ENCODE measurements around the gene ZCCHC10. TPM values are rescaled to one million over a fixed set of nuclear protein-coding genes. Genes with fewer than 3 reads are reported as not detected.

Gene ZCCHC10
- total and polyA plus RNA-seq, 10 of the 15 experiments (the other 5 are each of a cell fraction or from before 2014, with no cell fraction given) = 16.8 to 117 (median 53.5) TPM

Small RNAs within 50 kb of the gene (small RNA-seq; reads per million reads assigned to genes)
- gene AC113410.1 (not detected), gene AC113410.3 (0.16 reads per million), gene ATP6V0E1P1 (not detected), gene RF00019 (not detected)

Other genes starting within 250 kb of the ZCCHC10 start
Only the 7 nearest of the 8 such genes appear.
- 0.05 TPM in 1 of 2 replicates, not detected in the other for gene SOWAHA, start 213.2 kb downstream of the ZCCHC10 start, total RNA-seq (2014; rRNA removed)
- 0.04 TPM in 1 of 2 replicates, not detected in the other for gene SOWAHA, start 213.2 kb downstream of the ZCCHC10 start, total RNA-seq (2014; rRNA removed; fragmentation: Illumina TruSeq; extraction: Trizol)
- 0.10 TPM in 1 of 2 replicates, not detected in the other for gene SOWAHA, start 213.2 kb downstream of the ZCCHC10 start, total RNA-seq (2021)
- gene SOWAHA, start 213.2 kb downstream of the ZCCHC10 start, polyA plus RNA-seq (2011; rRNA removed) = 0.37 TPM in 2 replicates
- 0.04 and 0.10 TPM in 2 replicates for gene SOWAHA, start 213.2 kb downstream of the ZCCHC10 start, polyA plus RNA-seq (2014; fragmentation: Illumina TruSeq; extraction: Trizol)
- under 1 TPM in 1 of 2 experiments, not detected in 1; 0.02 TPM for gene SOWAHA, start 213.2 kb downstream of the ZCCHC10 start, polyA plus RNA-seq (2014; fragmentation: Nextera tagmentation; extraction: Ambion mirVana)
- gene SOWAHA, start 213.2 kb downstream of the ZCCHC10 start, polyA plus RNA-seq (2014; rRNA removed) = 0.05 TPM in 1 of 2 replicates, not detected in the other
- gene SOWAHA, start 213.2 kb downstream of the ZCCHC10 start, polyA plus RNA-seq (2016; fragmentation: Nextera tagmentation; extraction: Ambion mirVana) = not detected
- 2.2 and 3.2 TPM in 2 replicates for gene SHROOM1, start 195.9 kb downstream of the ZCCHC10 start, total RNA-seq (2014; rRNA removed)
- 0.94 and 1.3 TPM in 2 replicates for gene SHROOM1, start 195.9 kb downstream of the ZCCHC10 start, total RNA-seq (2014; rRNA removed; fragmentation: Illumina TruSeq; extraction: Trizol)
- 3.2 TPM in 2 replicates for gene SHROOM1, start 195.9 kb downstream of the ZCCHC10 start, total RNA-seq (2021)
- 3.2 and 3.5 TPM in 2 replicates for gene SHROOM1, start 195.9 kb downstream of the ZCCHC10 start, polyA plus RNA-seq (2011; rRNA removed)
- gene SHROOM1, start 195.9 kb downstream of the ZCCHC10 start, polyA plus RNA-seq (2014; fragmentation: Illumina TruSeq; extraction: Trizol) = 0.52 and 1.7 TPM in 2 replicates
- gene SHROOM1, start 195.9 kb downstream of the ZCCHC10 start, polyA plus RNA-seq (2014; fragmentation: Nextera tagmentation; extraction: Ambion mirVana) = under 1 TPM; 0.05 to 0.31 TPM
- gene SHROOM1, start 195.9 kb downstream of the ZCCHC10 start, polyA plus RNA-seq (2014; rRNA removed) = 2.8 and 3.9 TPM in 2 replicates
- gene SHROOM1, start 195.9 kb downstream of the ZCCHC10 start, polyA plus RNA-seq (2016; fragmentation: Nextera tagmentation; extraction: Ambion mirVana) = under 1 TPM; 0.82 to 0.83 TPM
- gene GDF9, start 160.1 kb downstream of the ZCCHC10 start, total RNA-seq (2014; rRNA removed) = 0.16 and 0.28 TPM in 2 replicates
- 0.23 and 0.54 TPM in 2 replicates for gene GDF9, start 160.1 kb downstream of the ZCCHC10 start, total RNA-seq (2014; rRNA removed; fragmentation: Illumina TruSeq; extraction: Trizol)
- gene GDF9, start 160.1 kb downstream of the ZCCHC10 start, total RNA-seq (2021) = 0.28 and 0.85 TPM in 2 replicates
- gene GDF9, start 160.1 kb downstream of the ZCCHC10 start, polyA plus RNA-seq (2011; rRNA removed) = 1.5 and 1.8 TPM in 2 replicates
- 0.53 and 1.1 TPM in 2 replicates for gene GDF9, start 160.1 kb downstream of the ZCCHC10 start, polyA plus RNA-seq (2014; fragmentation: Illumina TruSeq; extraction: Trizol)
- gene GDF9, start 160.1 kb downstream of the ZCCHC10 start, polyA plus RNA-seq (2014; fragmentation: Nextera tagmentation; extraction: Ambion mirVana) = under 1 TPM; 0.11 to 0.24 TPM
- 0.24 and 0.59 TPM in 2 replicates for gene GDF9, start 160.1 kb downstream of the ZCCHC10 start, polyA plus RNA-seq (2014; rRNA removed)
- under 1 TPM; 0.28 to 0.39 TPM for gene GDF9, start 160.1 kb downstream of the ZCCHC10 start, polyA plus RNA-seq (2016; fragmentation: Nextera tagmentation; extraction: Ambion mirVana)
- gene UQCRQ, start 159.9 kb downstream of the ZCCHC10 start, total RNA-seq (2014; rRNA removed) = 184 and 208 TPM in 2 replicates
- gene UQCRQ, start 159.9 kb downstream of the ZCCHC10 start, total RNA-seq (2014; rRNA removed; fragmentation: Illumina TruSeq; extraction: Trizol) = 191 and 195 TPM in 2 replicates
- gene UQCRQ, start 159.9 kb downstream of the ZCCHC10 start, total RNA-seq (2021) = 443 and 445 TPM in 2 replicates
- 280 and 326 TPM in 2 replicates for gene UQCRQ, start 159.9 kb downstream of the ZCCHC10 start, polyA plus RNA-seq (2011; rRNA removed)
- 67.9 and 121 TPM in 2 replicates for gene UQCRQ, start 159.9 kb downstream of the ZCCHC10 start, polyA plus RNA-seq (2014; fragmentation: Illumina TruSeq; extraction: Trizol)
- gene UQCRQ, start 159.9 kb downstream of the ZCCHC10 start, polyA plus RNA-seq (2014; fragmentation: Nextera tagmentation; extraction: Ambion mirVana) = 1,000 to 10,000 TPM; 1,403 to 1,579 TPM
- 289 and 374 TPM in 2 replicates for gene UQCRQ, start 159.9 kb downstream of the ZCCHC10 start, polyA plus RNA-seq (2014; rRNA removed)
- 1,000 to 10,000 TPM; 1,478 to 1,559 TPM for gene UQCRQ, start 159.9 kb downstream of the ZCCHC10 start, polyA plus RNA-seq (2016; fragmentation: Nextera tagmentation; extraction: Ambion mirVana)
- 2.3 and 2.6 TPM in 2 replicates for gene LEAP2, start 152.9 kb downstream of the ZCCHC10 start, total RNA-seq (2014; rRNA removed)
- 2.1 and 2.4 TPM in 2 replicates for gene LEAP2, start 152.9 kb downstream of the ZCCHC10 start, total RNA-seq (2014; rRNA removed; fragmentation: Illumina TruSeq; extraction: Trizol)
- gene LEAP2, start 152.9 kb downstream of the ZCCHC10 start, total RNA-seq (2021) = 1.5 and 2.7 TPM in 2 replicates
- 8.8 and 9.4 TPM in 2 replicates for gene LEAP2, start 152.9 kb downstream of the ZCCHC10 start, polyA plus RNA-seq (2011; rRNA removed)
- 2.1 and 3.4 TPM in 2 replicates for gene LEAP2, start 152.9 kb downstream of the ZCCHC10 start, polyA plus RNA-seq (2014; fragmentation: Illumina TruSeq; extraction: Trizol)
- 1 to 10 TPM; 1.9 to 2.1 TPM for gene LEAP2, start 152.9 kb downstream of the ZCCHC10 start, polyA plus RNA-seq (2014; fragmentation: Nextera tagmentation; extraction: Ambion mirVana)
- 2.2 and 4.0 TPM in 2 replicates for gene LEAP2, start 152.9 kb downstream of the ZCCHC10 start, polyA plus RNA-seq (2014; rRNA removed)
- 1 to 10 TPM; 2.3 to 3.4 TPM for gene LEAP2, start 152.9 kb downstream of the ZCCHC10 start, polyA plus RNA-seq (2016; fragmentation: Nextera tagmentation; extraction: Ambion mirVana)
- gene AFF4, start 62.9 kb downstream of the ZCCHC10 start, total RNA-seq (2014; rRNA removed) = 7.5 and 7.9 TPM in 2 replicates
- gene AFF4, start 62.9 kb downstream of the ZCCHC10 start, total RNA-seq (2014; rRNA removed; fragmentation: Illumina TruSeq; extraction: Trizol) = 15.4 and 17.3 TPM in 2 replicates
- gene AFF4, start 62.9 kb downstream of the ZCCHC10 start, total RNA-seq (2021) = 15.5 and 19.2 TPM in 2 replicates
- gene AFF4, start 62.9 kb downstream of the ZCCHC10 start, polyA plus RNA-seq (2011; rRNA removed) = 20.2 and 25.7 TPM in 2 replicates
- gene AFF4, start 62.9 kb downstream of the ZCCHC10 start, polyA plus RNA-seq (2014; fragmentation: Illumina TruSeq; extraction: Trizol) = 17.0 and 17.4 TPM in 2 replicates
- 1 to 10 TPM; 1.1 to 1.8 TPM for gene AFF4, start 62.9 kb downstream of the ZCCHC10 start, polyA plus RNA-seq (2014; fragmentation: Nextera tagmentation; extraction: Ambion mirVana)
- gene AFF4, start 62.9 kb downstream of the ZCCHC10 start, polyA plus RNA-seq (2014; rRNA removed) = 7.4 and 8.0 TPM in 2 replicates
- gene AFF4, start 62.9 kb downstream of the ZCCHC10 start, polyA plus RNA-seq (2016; fragmentation: Nextera tagmentation; extraction: Ambion mirVana) = 10 to 100 TPM; 10.2 to 10.6 TPM
- 72.7 and 93.4 TPM in 2 replicates for gene HSPA4, start 25.5 kb upstream of the ZCCHC10 start, total RNA-seq (2014; rRNA removed)
- 128 and 135 TPM in 2 replicates for gene HSPA4, start 25.5 kb upstream of the ZCCHC10 start, total RNA-seq (2014; rRNA removed; fragmentation: Illumina TruSeq; extraction: Trizol)
- 163 and 166 TPM in 2 replicates for gene HSPA4, start 25.5 kb upstream of the ZCCHC10 start, total RNA-seq (2021)
- 82.6 and 145 TPM in 2 replicates for gene HSPA4, start 25.5 kb upstream of the ZCCHC10 start, polyA plus RNA-seq (2011; rRNA removed)
- 109 and 122 TPM in 2 replicates for gene HSPA4, start 25.5 kb upstream of the ZCCHC10 start, polyA plus RNA-seq (2014; fragmentation: Illumina TruSeq; extraction: Trizol)
- gene HSPA4, start 25.5 kb upstream of the ZCCHC10 start, polyA plus RNA-seq (2014; fragmentation: Nextera tagmentation; extraction: Ambion mirVana) = 100 to 1,000 TPM in 1 of 2 experiments, 10 to 100 TPM in 1; 69.5 to 123 TPM
- gene HSPA4, start 25.5 kb upstream of the ZCCHC10 start, polyA plus RNA-seq (2014; rRNA removed) = 47.2 and 61.6 TPM in 2 replicates
- gene HSPA4, start 25.5 kb upstream of the ZCCHC10 start, polyA plus RNA-seq (2016; fragmentation: Nextera tagmentation; extraction: Ambion mirVana) = 100 to 1,000 TPM; 202 to 234 TPM